ENCODE data around the gene PRSS57. TPM values are rescaled to one million over a fixed set of nuclear protein-coding genes. Genes with fewer than 3 reads are reported as not detected.
A peak's percentile ranks its signal among the peaks of the same experiment; 100 is the strongest.

Gene PRSS57
- total and polyA plus RNA-seq, 2 of the 13 experiments (the other 11 are each of a cell fraction or from before 2014, with no cell fraction given) = 0.12 TPM; not detected in 1

- TF ChIP-seq MLX (CRISPR knock-in tag; IDR thresholded peaks at IDR 0.05) (no peak), ZNF160 (CRISPR knock-in tag; IDR thresholded peaks at IDR 0.05) (no peak), HOXA9 (CRISPR knock-in tag; IDR thresholded peaks at IDR 0.05; ENCODE audit: borderline replicate concordance) (no peak; the same call in 1 of the 2 replicates), TFDP1 (CRISPR knock-in tag; IDR thresholded peaks at IDR 0.05; ENCODE audit: borderline replicate concordance) (no peak), HOXA3 (CRISPR knock-in tag; IDR thresholded peaks at IDR 0.05) (0 out of 2 replicates have a peak, but pooled peaks have one; percentile 10), ZNF362 (CRISPR knock-in tag; IDR thresholded peaks at IDR 0.05; ENCODE audit: borderline replicate concordance) (no peak), PCBP2 (optimal IDR thresholded peaks at IDR 0.05; ENCODE audit: low read depth, low read length, poor library complexity, severe bottlenecking) (no peak), SP140L (CRISPR knock-in tag; IDR thresholded peaks at IDR 0.05; ENCODE audit: borderline replicate concordance) (no peak), ZNF3 (CRISPR knock-in tag; IDR thresholded peaks at IDR 0.05) (no peak), ZNF44 (CRISPR knock-in tag; IDR thresholded peaks at IDR 0.05) (no peak), TBL1XR1 (IDR thresholded peaks at IDR 0.05; ENCODE audit: borderline replicate concordance, low read length, partially characterized antibody) (no peak), KDM1A (CRISPR knock-in tag; IDR thresholded peaks at IDR 0.05) (no peak), SOX6 (IDR thresholded peaks at IDR 0.05) (no peak), SOX6 (CRISPR knock-in tag; IDR thresholded peaks at IDR 0.05) (no peak), ETV5 (CRISPR knock-in tag; IDR thresholded peaks at IDR 0.05; ENCODE audit: borderline replicate concordance) (peak; percentile 47; the same call in 1 of the 2 replicates), NFE2L2 (IDR thresholded peaks at IDR 0.05; ENCODE audit: low read length) (no peak), TFAP4 (IDR thresholded peaks at IDR 0.05; ENCODE audit: borderline replicate concordance, low read depth) (peak; percentile 15; the same call in 1 of the 2 replicates), PCBP1 (IDR thresholded peaks at IDR 0.05; ENCODE audit: borderline replicate concordance, low read depth, low read length) (no peak), KAT8 (CRISPR knock-in tag; IDR thresholded peaks at IDR 0.05) (no peak), ZNF430 (CRISPR knock-in tag; IDR thresholded peaks at IDR 0.05) (0 out of 2 replicates have a peak, but pooled peaks have one; percentile 16), ZNF251 (CRISPR knock-in tag; IDR thresholded peaks at IDR 0.05) (0 out of 2 replicates have a peak, but pooled peaks have one; percentile 34), FLYWCH1 (CRISPR knock-in tag; IDR thresholded peaks at IDR 0.05) (no peak), ZNF597 (CRISPR knock-in tag; IDR thresholded peaks at IDR 0.05) (no peak), ZNF337 (CRISPR knock-in tag; IDR thresholded peaks at IDR 0.05; ENCODE audit: borderline replicate concordance, low read depth) (0 out of 2 replicates have a peak, but pooled peaks have one; percentile 45), ZNF30 (CRISPR knock-in tag; IDR thresholded peaks at IDR 0.05) (no peak), CCDC6 (CRISPR knock-in tag; IDR thresholded peaks at IDR 0.05) (no peak), ZNF383 (CRISPR knock-in tag; IDR thresholded peaks at IDR 0.05; ENCODE audit: borderline replicate concordance) (no peak)
Observed at GRCh38 chr19:662207-662961, 32.9 kb downstream of the PRSS57 start (continued).

Measured in HepG2 (cell line).